ENCODE measurements around the gene CDH8. TPM values are rescaled to one million over a fixed set of nuclear protein-coding genes. Genes with fewer than 3 reads are reported as not detected.

CDH8 gene, protein sequence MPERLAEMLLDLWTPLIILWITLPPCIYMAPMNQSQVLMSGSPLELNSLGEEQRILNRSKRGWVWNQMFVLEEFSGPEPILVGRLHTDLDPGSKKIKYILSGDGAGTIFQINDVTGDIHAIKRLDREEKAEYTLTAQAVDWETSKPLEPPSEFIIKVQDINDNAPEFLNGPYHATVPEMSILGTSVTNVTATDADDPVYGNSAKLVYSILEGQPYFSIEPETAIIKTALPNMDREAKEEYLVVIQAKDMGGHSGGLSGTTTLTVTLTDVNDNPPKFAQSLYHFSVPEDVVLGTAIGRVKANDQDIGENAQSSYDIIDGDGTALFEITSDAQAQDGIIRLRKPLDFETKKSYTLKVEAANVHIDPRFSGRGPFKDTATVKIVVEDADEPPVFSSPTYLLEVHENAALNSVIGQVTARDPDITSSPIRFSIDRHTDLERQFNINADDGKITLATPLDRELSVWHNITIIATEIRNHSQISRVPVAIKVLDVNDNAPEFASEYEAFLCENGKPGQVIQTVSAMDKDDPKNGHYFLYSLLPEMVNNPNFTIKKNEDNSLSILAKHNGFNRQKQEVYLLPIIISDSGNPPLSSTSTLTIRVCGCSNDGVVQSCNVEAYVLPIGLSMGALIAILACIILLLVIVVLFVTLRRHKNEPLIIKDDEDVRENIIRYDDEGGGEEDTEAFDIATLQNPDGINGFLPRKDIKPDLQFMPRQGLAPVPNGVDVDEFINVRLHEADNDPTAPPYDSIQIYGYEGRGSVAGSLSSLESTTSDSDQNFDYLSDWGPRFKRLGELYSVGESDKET
- 0.59 and 0.69 TPM in 2 replicates for total RNA-seq

DNA sequence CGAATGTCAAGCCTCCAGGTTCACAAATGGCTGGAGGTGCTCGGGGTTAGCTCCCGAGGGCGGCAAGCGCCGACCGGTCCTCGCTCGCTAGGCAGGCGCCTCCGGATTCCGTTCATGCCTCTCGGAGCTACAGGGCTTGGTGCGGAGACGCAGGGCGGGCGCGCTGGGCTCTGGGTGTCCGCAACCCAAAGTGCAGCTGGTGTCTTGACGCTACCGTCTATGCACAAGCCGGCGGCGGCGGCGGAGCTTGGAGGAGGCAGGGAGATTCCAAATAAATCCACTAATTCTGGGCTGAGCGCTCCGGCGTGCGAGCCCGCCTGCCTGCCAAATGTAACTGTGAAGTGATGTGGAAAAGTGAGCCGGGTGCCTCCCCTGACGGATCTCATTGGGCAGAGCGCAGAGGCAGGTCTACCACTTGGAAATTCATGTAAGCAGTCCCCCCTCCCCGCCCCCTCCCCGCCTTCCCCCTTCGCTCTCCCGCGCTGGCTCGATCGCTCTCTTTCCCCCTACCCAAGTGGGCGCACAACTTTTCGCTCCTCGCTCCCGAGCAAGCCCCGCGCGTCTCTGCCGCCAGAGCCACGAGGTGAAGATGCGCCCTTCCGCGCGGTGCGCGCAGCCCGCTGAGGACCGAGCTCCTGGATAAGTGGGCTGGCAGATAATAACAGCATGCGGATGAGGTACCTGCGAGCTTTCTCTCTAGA is at the start of gene CDH8:
Gene CDH8 (minus strand): TSS at position 338 of the 701 bp plus-strand sequence. CDS start 15,035 bp downstream, outside the sequence.
- CTCF ChIA-PET: no interaction called here
- intact Hi-C loops (cut with micrococcal nuclease): no loop called here
- DNase-seq (no peak), ATAC-seq (ENCODE audit: low read depth) (no peak)
- no peak for TF ChIP-seq CTCF (IDR thresholded peaks at IDR 0.05)
- no peaks in the 10 kb centered on the region for H3K36me3 Mint-ChIP-seq (ENCODE audit: low read depth)
- no peak within 1 kb of the TSS for H3K27ac Mint-ChIP-seq
- no peaks in the 10 kb centered on the region for H3K4me1 Mint-ChIP-seq
- peaks cover 17% of the 10 kb centered on the region for H3K27me3 Mint-ChIP-seq
- H3K4me3 Mint-ChIP-seq: no peak within 1 kb of the TSS
- POLR2A ChIA-PET: no interaction called here
- no peaks in the 10 kb centered on the region for H3K9me3 Mint-ChIP-seq

GRCh38 chr16:62079236-62079635 is 43.0 kb upstream of the CDH8 start:
- TF ChIP-seq CTCF (IDR thresholded peaks at IDR 0.05): no peak
- H3K9me3 Mint-ChIP-seq: no peaks in the 10 kb centered on the region
- H3K27me3 Mint-ChIP-seq: no peaks in the 10 kb centered on the region
- POLR2A ChIA-PET: no interaction called here
- no peak overlapping the region for H3K4me3 Mint-ChIP-seq
- CTCF ChIA-PET: no interaction called here
- no peaks in the 10 kb centered on the region for H3K36me3 Mint-ChIP-seq (ENCODE audit: low read depth)
- DNase-seq: no peak
- no peak for ATAC-seq (ENCODE audit: low read depth)
- no peak overlapping the region for H3K27ac Mint-ChIP-seq
- intact Hi-C loops (cut with micrococcal nuclease): no loop called here
- H3K4me1 Mint-ChIP-seq: no peaks in the 10 kb centered on the region

DNA sequence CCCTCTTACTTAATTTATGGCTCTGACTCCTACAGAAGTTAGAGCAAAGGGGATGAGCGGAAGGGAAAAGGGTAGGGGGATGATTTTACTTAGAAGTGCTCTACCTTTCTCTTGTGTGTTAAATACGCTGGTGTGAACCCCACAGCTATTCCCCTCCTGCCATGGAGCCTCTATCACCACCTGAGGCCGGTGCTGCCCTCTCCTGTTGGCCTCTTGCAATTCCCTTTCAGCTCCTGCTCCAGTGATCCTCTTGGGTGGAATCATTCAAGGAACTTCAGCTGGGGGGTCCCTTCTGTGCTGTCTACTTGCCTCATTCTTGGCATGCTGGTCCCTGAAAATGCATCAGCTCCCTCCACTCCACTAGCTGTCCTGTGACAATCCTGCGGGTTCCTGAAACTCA is 41.8 kb upstream of the CDH8 start:
- peaks cover 2% of the 10 kb centered on the region for H3K9me3 Mint-ChIP-seq
- H3K36me3 Mint-ChIP-seq (ENCODE audit: low read depth): no peaks in the 10 kb centered on the region
- H3K4me3 Mint-ChIP-seq: no peak overlapping the region
- no peaks in the 10 kb centered on the region for H3K27me3 Mint-ChIP-seq
- CTCF ChIA-PET: no interaction called here
- no peaks in the 10 kb centered on the region for H3K4me1 Mint-ChIP-seq
- intact Hi-C loops (cut with micrococcal nuclease): no loop called here
- no peak for DNase-seq
- POLR2A ChIA-PET: no interaction called here
- TF ChIP-seq CTCF (IDR thresholded peaks at IDR 0.05): no peak
- no peak for ATAC-seq (ENCODE audit: low read depth)
- no peak overlapping the region for H3K27ac Mint-ChIP-seq

- Mint-ChIP-seq H3K36me3 (ENCODE audit: low read depth) (no peaks in the 10 kb centered on the region), H3K27me3 (no peaks in the 10 kb centered on the region), H3K4me3 (no peak overlapping the region), H3K27ac (no peak overlapping the region), H3K4me1 (no peaks in the 10 kb centered on the region), H3K9me3 (peaks cover 5% of the 10 kb centered on the region)
- no peak for TF ChIP-seq CTCF (IDR thresholded peaks at IDR 0.05)
- ATAC-seq (ENCODE audit: low read depth): no peak
- CTCF ChIA-PET: no interaction called here
- POLR2A ChIA-PET: no interaction called here
- no peak for DNase-seq
- intact Hi-C loops (cut with micrococcal nuclease): no loop called here
Observed at GRCh38 chr16:62076886-62077285, 40.6 kb upstream of the CDH8 start.

- intact Hi-C loops (cut with micrococcal nuclease): no loop called here
- no peak overlapping the region for H3K27ac Mint-ChIP-seq
- CTCF ChIA-PET: no interaction called here
- POLR2A ChIA-PET: no interaction called here
- ATAC-seq (ENCODE audit: low read depth) (no peak), DNase-seq (no peak)
- no peaks in the 10 kb centered on the region for H3K36me3 Mint-ChIP-seq (ENCODE audit: low read depth)
- H3K9me3 Mint-ChIP-seq: peaks cover 13% of the 10 kb centered on the region
- no peak overlapping the region for H3K4me3 Mint-ChIP-seq
- TF ChIP-seq CTCF (IDR thresholded peaks at IDR 0.05): no peak
- no peaks in the 10 kb centered on the region for H3K4me1 Mint-ChIP-seq
- no peaks in the 10 kb centered on the region for H3K27me3 Mint-ChIP-seq
Observed at GRCh38 chr16:62068747-62069146, 32.5 kb upstream of the CDH8 start.
